ENCODE data around the gene MUSK. TPM values are rescaled to one million over a fixed set of nuclear protein-coding genes. Genes with fewer than 3 reads are reported as not detected.
A peak's percentile ranks its signal among the peaks of the same experiment; 100 is the strongest.

Gene MUSK
- total RNA-seq, 1 experiment from 2014 or later, result not detected

GRCh38 chr9:110635589-110635988 lies 33.0 kb upstream of the MUSK start:
- peaks cover 25% of the 10 kb centered on the region for H3K4me1 ChIP-seq (ENCODE audit: insufficient read depth, low read length)
- H3K9ac ChIP-seq (ENCODE audit: low read length), result no peak overlapping the region
- no peak overlapping the region for H3K4me2 ChIP-seq (ENCODE audit: low read length)
- H4K20me1 ChIP-seq (ENCODE audit: low read length), result no peaks in the 10 kb centered on the region
- no peak for TF ChIP-seq CTCF (conservative IDR thresholded peaks at IDR 0.05; ENCODE audit: low read depth, low read length)
- TF ChIP-seq EZH2 (IDR thresholded peaks at IDR 0.05; ENCODE audit: low read length, unreplicated experiment), result no peak
- TF ChIP-seq EZH2phosphoT487 (IDR thresholded peaks at IDR 0.05; ENCODE audit: borderline replicate concordance, low read length), result no peak
- peaks cover 9% of the 10 kb centered on the region for H3F3A ChIP-seq (ENCODE audit: low read length, unreplicated experiment)
- H3K9me2 ChIP-seq (replicated peaks; ENCODE audit: low read length), result no peaks in the 10 kb centered on the region
- no peak overlapping the region for H3K27ac ChIP-seq (ENCODE audit: low read length)
- DNase-seq, result no peak
- no peaks in the 10 kb centered on the region for H3K27me3 ChIP-seq (ENCODE audit: low read length)
- H3K9me3 ChIP-seq (ENCODE audit: low read length), result peaks cover 9% of the 10 kb centered on the region
- H3K79me2 ChIP-seq (ENCODE audit: low read length), result peaks cover 10% of the 10 kb centered on the region
- H2AFZ ChIP-seq (ENCODE audit: low read length), result no peak overlapping the region
- BruUV-seq (replicated peaks), result no TSS peak
- POLR2A ChIA-PET (ENCODE audit: unreplicated experiment), result no interaction called here
- ATAC-seq, result no peak
- CTCF ChIA-PET, result no interaction called here
- intact Hi-C loops (cut with micrococcal nuclease), result loop anchor here (5.0 kb wide), 1 partner anchor 402 kb away; the partner anchor contains the start of gene LPAR1
- peaks cover 25% of the 10 kb centered on the region for H3K36me3 ChIP-seq (ENCODE audit: low read depth, low read length)
- H3K4me3 ChIP-seq (ENCODE audit: low read length), result no peak overlapping the region

- Histone ChIP-seq H3K36me3 (ENCODE audit: low read depth, low read length) (peaks cover 25% of the 10 kb centered on the region), H3K4me3 (ENCODE audit: low read length) (0 out of 2 replicates have a peak overlapping the region, but pooled peaks have one; percentile 19), H3K4me1 (ENCODE audit: insufficient read depth, low read length) (peaks cover 39% of the 10 kb centered on the region), H3K27ac (ENCODE audit: low read length) (peak overlapping the region; percentile 96), H3K27me3 (ENCODE audit: low read length) (no peaks in the 10 kb centered on the region), H3K4me2 (ENCODE audit: low read length) (peak overlapping the region; percentile 38), H3K9me2 (replicated peaks; ENCODE audit: low read length) (no peaks in the 10 kb centered on the region), H3K79me2 (ENCODE audit: low read length) (peaks cover 10% of the 10 kb centered on the region), H4K20me1 (ENCODE audit: low read length) (no peaks in the 10 kb centered on the region), H2AFZ (ENCODE audit: low read length) (no peak overlapping the region), H3K9me3 (ENCODE audit: low read length) (peaks cover 9% of the 10 kb centered on the region), H3K9ac (ENCODE audit: low read length) (peak overlapping the region; percentile 68), H3F3A (ENCODE audit: low read length, unreplicated experiment) (peaks cover 15% of the 10 kb centered on the region)
- DNase-seq (peak; percentile 64), ATAC-seq (no peak)
- intact Hi-C loops (cut with micrococcal nuclease), result loop anchor here (1.0 to 5.0 kb wide), 2 partner anchors 399 to 661 kb away; partner anchors contain the start of gene LPAR1
- ChIA-PET CTCF (interaction anchor here (0.6 to 0.7 kb wide), 2 partner anchors 63 to 359 kb away, joined by 3 read pairs; no protein-coding TSS in a partner anchor), POLR2A (ENCODE audit: unreplicated experiment) (interaction anchor here (0.7 kb wide), 1 partner anchor 172 kb away, joined by 19 read pairs; no protein-coding TSS in a partner anchor)
- TF ChIP-seq EZH2 (IDR thresholded peaks at IDR 0.05; ENCODE audit: low read length, unreplicated experiment), result no peak
- peak; percentile 59 for TF ChIP-seq CTCF (conservative IDR thresholded peaks at IDR 0.05; ENCODE audit: low read depth, low read length)
- no peak for TF ChIP-seq EZH2phosphoT487 (IDR thresholded peaks at IDR 0.05; ENCODE audit: borderline replicate concordance, low read length)
- BruUV-seq (replicated peaks), result no TSS peak
Measured at GRCh38 chr9:110638381-110638954, 30.1 kb upstream of the MUSK start.

DNA sequence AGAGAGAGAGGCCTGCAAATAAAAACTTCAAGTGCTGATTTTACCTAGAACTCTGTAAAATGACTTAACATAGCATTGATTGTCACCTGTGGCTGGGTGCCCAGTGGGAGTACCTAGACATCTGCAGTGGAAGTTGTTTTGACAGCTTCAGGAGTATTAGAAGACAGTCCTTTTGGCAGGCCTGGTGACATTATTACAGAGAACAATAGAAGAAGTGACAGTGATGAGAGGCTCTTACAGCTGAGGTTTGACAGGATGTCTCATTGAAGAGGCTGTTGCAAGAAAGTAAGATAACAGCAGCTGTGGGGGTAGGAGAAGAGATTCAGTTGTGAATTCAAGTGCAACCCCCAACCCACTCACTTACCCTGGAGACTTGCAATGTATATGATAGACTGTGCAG lies 27.9 kb upstream of the MUSK start:
- CTCF ChIA-PET, result no interaction called here
- DNase-seq (peak; percentile 58), ATAC-seq (peak; percentile 66)
- Histone ChIP-seq H3K27me3 (ENCODE audit: low read length) (no peaks in the 10 kb centered on the region), H2AFZ (ENCODE audit: low read length) (no peak overlapping the region), H3K27ac (ENCODE audit: low read length) (peak overlapping the region; percentile 96), H3K9ac (ENCODE audit: low read length) (peak overlapping the region; percentile 68), H3K9me2 (replicated peaks; ENCODE audit: low read length) (no peaks in the 10 kb centered on the region), H3K79me2 (ENCODE audit: low read length) (peaks cover 10% of the 10 kb centered on the region), H3K4me1 (ENCODE audit: insufficient read depth, low read length) (peaks cover 39% of the 10 kb centered on the region), H3K4me2 (ENCODE audit: low read length) (peak overlapping the region; percentile 65), H3K9me3 (ENCODE audit: low read length) (peaks cover 7% of the 10 kb centered on the region), H4K20me1 (ENCODE audit: low read length) (no peaks in the 10 kb centered on the region), H3K36me3 (ENCODE audit: low read depth, low read length) (peaks cover 15% of the 10 kb centered on the region), H3K4me3 (ENCODE audit: low read length) (peak overlapping the region; percentile 58), H3F3A (ENCODE audit: low read length, unreplicated experiment) (peaks cover 15% of the 10 kb centered on the region)
- POLR2A ChIA-PET (ENCODE audit: unreplicated experiment), result interaction anchor here (0.6 to 1.4 kb wide), 2 partner anchors 9 to 388 kb away, joined by 3 to 9 read pairs; no protein-coding TSS in a partner anchor
- BruUV-seq (replicated peaks), result no TSS peak
- TF ChIP-seq EZH2phosphoT487 (IDR thresholded peaks at IDR 0.05; ENCODE audit: borderline replicate concordance, low read length) (no peak), EZH2 (IDR thresholded peaks at IDR 0.05; ENCODE audit: low read length, unreplicated experiment) (no peak), CTCF (conservative IDR thresholded peaks at IDR 0.05; ENCODE audit: low read depth, low read length) (no peak)
- intact Hi-C loops (cut with micrococcal nuclease), result loop anchor here (2.0 to 10.0 kb wide), 5 partner anchors 74 to 764 kb away; no protein-coding TSS in a partner anchor

Data from PC-3 (cell line).